G401.6 (cell line): Measurements from ENCODE around the gene VASN.

Experiments
- FAIRE-seq: peaks from 2 replicates; lab custom pipeline; 2012; peaks lifted over from hg19 to GRCh38; lab: Jason Lieb, UNC

VASN gene

DNA sequence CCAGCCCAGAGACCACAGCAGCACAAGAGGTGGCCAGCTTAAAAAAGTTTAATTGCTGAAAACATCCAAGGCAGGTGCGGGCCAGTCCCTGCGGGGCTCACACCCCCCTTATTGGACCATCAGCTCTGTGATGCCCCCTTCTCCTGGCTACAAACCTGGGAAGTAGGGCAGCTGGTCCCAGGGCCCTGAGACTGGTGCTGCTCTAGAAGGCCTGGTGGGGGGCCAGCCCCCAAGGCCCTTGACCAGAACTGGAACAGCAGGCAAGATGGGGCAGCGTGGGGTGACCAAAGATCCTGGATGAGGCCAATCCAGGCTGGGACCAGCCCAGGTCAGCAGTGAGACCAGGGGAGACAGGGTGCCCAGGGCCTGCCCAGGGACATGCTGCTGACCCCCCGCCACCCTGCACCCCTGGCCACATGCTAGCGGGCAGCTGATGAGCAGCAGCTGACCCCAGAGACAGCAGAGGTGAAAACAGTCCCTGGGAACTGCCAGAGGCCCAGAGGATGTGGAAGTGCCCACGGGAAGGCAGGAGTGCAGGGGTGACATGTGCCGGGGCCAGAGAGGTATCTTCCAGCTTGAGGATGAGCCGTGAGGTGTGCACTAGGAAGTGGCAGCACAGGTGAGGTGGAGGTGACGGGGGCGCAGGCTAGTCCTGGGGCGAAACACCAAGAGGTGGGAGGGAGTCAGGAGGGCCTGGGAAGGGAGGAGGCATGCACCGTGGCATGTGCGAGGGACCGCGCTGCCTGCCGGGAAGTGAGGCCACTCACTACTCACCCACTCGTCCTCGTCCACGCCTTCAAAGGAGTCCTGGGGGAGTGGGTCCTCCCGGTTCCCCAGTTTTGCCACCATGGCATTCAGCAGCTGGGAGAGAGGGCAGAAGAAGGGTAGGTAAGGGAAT lies 16.9 kb upstream of the VASN start:
- no peak for FAIRE-seq

DNA sequence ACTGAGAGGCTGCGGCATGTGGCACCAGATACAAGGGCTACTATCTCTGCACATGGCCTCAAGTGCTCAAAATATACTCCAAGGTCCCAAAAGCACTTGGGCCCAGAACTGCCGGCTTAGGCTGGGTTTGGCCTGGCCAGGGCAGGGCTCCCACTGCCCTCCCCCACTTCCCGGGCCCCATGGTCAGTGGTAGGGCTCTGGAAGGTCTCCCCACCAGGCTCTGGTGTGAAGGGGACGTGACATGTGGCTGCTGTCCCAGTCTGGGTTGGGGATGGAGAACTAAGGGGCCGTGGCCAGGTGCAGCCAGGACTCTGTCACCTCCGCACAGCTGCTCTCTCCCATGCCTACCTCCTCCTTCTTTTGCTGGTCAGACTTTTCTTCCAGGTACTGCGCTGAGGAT lies 14.8 kb upstream of the VASN start:
- FAIRE-seq: no peak

DNA sequence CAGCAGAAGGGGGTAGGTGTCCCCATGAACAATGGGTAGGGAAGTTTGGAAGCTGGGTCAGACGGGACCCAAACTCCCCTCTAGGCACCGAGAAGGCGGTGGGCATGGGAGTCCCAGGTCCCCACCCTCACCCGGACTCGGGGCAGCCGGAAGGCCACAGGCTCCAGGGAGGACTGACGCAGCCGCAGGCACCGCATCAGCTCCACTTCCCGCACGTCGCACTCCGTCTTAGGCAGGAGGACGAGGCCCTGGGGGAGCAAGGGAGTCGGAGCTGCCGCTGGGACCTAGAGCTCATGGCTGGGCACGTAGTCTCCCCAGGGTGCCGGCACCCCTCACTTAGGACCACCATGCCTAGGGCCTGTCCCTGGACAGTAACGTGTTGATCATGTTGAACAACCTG lies 13.4 kb upstream of the VASN start:
- no peak for FAIRE-seq

DNA sequence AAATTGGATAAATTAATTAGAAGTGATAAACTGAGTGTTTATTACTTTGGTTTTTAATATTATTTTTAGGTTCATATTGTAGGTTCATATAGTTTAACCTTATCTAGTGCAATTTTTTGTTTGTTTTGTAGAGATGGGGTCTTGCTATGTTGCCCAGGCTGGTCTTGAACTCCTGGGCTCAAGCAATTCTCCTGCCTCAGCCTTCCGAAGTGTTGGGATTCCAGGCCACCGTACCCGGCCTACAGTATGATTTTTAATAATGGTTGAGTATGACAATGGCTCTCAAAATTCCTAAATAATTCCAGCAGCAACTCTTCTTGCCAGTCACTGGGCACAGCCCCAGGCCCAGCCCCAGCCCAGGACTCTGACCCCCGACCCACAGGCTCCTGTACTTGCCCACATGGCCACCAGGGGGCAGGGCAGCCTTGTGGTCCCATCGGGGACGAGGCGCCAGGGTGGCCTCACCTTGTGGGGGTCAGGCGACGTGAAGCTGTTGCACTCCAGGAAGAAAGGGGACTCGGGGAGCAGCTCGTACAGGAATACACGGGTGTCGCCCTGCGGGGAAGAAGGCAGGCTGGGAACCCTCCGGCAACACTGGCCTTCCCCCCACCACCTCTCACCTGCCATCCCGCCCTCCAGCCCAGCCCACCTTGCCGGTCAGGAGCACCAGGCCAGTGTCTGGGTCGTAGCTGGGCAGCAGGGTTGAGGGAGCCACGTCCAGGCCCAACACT lies 12.7 kb upstream of the VASN start:
- no peak for FAIRE-seq

DNA sequence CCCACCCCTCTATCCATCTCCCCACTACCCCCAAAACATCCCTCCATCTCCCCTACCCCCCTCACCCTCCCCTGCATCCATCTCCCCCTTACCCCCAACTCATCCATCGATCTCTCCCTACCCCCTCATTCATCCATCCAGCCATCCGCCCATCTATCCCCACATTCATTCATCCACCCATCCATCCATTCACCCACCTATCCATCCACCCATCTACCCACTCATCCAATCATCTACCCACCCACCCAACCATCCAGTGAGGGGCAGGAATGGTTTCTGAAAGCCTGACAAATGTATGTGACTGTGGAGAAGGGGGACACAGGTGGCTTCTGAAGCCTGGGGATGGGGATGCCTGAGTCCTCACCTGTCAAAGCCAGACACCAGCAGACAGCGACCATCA lies 11.7 kb upstream of the VASN start:
- FAIRE-seq: no peak

DNA sequence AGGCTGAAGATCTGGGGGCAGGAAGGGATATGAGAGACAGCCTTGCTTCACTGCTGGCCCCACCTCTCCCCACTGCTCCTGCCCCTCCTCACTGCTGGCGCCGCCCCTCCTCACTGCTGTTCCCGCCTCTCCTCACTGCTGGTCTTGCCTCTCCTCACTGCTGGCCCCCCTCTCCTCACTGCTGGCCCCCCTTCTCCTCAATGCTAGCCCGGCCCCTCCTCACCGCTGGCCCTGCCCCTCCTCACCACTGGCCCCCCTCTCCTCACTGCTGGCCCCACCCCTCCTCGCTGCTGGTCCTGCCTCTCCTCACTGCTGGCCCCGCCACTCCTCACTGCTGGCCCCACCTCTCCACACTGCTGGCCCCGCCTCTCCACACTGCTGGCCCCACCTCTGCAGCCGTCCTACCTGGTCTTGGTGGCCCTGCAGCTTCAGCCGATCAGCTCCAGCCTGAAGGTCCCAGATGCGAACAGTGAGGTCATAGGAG lies 11.1 kb upstream of the VASN start:
- peak; percentile 91 for FAIRE-seq

GRCh38 chr16:4361033-4361943 lies 10.4 kb upstream of the VASN start:
- FAIRE-seq: no peak

DNA sequence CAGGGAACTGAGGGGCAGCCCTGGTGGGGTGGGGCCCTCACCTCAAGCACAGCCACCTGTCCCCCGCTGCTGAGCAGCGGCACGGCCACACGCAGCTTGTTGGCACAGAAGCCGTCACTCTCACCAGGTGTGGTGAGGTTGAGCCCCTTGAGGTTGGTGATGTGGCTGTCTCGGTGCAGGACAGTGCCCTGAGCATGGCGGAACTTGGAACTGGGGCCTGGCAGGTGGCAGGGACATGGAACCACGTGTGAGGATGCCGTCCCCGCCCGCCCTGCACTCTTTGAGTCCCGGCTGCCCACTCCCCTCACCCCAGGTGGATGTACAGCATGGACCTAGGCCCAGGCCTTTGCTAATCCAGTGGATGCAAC lies 9.7 kb upstream of the VASN start:
- no peak for FAIRE-seq

DNA sequence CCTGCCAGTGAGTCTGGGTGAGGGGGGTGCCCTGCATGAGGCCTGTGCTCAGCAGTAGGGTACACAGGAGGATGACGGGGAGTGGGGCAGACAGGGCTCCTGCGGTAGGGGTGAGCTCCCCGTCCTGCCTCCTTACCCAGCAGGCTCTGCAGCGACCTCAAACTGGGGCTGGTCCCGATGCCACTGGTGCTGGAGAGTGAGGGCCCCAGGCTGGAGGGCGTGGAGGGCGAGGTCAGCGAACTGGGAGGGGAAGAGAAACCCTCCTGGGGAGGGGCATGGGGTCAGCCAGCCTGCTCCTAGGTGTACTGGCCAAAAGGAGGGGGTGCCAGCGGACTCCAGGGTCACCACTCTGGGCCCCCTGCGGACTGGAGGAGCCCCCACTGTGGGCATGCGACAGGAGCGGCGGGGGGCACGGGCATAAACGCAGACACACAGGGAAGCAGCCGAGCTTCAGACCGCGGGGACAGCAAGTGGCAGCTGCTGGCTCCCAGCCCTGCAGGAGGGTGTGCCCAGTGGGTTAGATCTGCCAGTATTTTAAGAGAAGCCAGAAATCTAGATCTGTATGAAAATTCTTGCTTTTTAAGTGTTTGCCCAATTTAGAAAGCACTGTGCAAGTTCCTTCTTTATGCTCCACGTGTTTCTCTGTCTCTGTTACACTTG lies 9.0 kb upstream of the VASN start:
- no peak for FAIRE-seq

- no peak for FAIRE-seq
These were observed 7.2 kb upstream of the VASN start for GRCh38 chr16:4364196-4365013.

GRCh38 chr16:4365014-4365406 lies 6.6 kb upstream of the VASN start:
- FAIRE-seq: no peak

GRCh38 chr16:4365615-4366014 lies 6.0 kb upstream of the VASN start:
- no peak for FAIRE-seq

DNA sequence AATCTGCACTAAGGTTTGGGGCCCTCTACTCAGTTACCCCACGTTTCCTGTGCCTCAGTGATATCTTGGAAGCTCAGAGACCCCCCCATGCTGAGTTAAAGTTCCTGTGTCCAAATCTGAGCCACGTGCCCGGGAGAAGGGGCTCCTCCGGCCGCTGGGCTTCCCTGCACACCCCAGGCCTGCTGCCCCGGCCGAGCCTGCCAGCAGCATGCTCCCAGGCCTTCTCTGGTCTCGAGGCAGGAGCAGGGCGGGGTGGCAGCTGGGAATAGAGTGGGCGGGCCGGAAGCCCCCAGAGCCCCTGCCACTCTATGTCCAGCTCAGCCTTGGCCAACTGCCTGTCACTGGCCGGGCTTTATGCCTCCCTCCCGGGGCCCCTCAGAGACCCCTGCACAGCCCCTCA lies 5.6 kb upstream of the VASN start:
- FAIRE-seq: no peak

- no peak for FAIRE-seq
These were observed 4.2 kb upstream of the VASN start for GRCh38 chr16:4367393-4367856.

GRCh38 chr16:4369007-4369733 lies 2.5 kb upstream of the VASN start:
- FAIRE-seq: no peak

- FAIRE-seq: no peak
These were observed 1.5 kb upstream of the VASN start for GRCh38 chr16:4370151-4370550.

- FAIRE-seq: no peak
These were observed 885 bp upstream of the VASN start for GRCh38 chr16:4370570-4371356.

GRCh38 chr16:4372001-4372577 lies 441 bp downstream of the VASN start:
- FAIRE-seq: no peak
